22Rv1 (cell line): ENCODE data around the gene ATRNL1.

ENCODE experiments used
- H3K27ac ChIP-seq: fragments of 450-650 bp; 2 replicates; pipeline ENCODE4 v1.5.1; 2017
- ZFX ChIP-seq: fragments of 450-650 bp; IDR thresholded peaks from 2 replicates; pipeline ENCODE4 v1.6.1; 2017; ENCODE audit warnings: antibody characterized with exemption, borderline replicate concordance
- TF ChIP-seq, protein P1 (sequence below): fragments of 450-650 bp; IDR thresholded peaks from 2 replicates; pipeline ENCODE4 v1.5.1; 2017; ENCODE audit warnings: mild to moderate bottlenecking

ATRNL1 gene

DNA sequence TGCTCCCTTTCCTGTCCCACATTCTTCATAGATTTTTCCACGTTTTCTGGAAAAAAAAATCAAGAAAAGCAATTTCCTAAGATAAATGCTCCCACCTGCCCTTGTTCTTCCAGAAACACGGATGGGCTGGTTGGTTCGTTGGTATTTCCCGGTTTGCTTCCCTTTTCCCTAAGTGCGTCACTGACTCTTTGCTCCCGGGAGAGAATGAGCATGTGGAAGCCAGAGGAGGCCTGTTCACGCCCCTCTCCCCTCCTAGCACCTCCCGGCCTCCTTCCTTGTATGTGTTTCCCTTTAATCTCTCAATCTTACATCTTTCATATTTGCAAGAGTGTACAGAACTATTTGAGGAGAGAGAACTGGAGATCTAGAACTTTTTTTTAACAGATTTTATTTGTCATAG is 737.9 kb downstream of the ATRNL1 start:
- TF ChIP-seq ZFX = no peak
- TF ChIP-seq, protein P1, sequence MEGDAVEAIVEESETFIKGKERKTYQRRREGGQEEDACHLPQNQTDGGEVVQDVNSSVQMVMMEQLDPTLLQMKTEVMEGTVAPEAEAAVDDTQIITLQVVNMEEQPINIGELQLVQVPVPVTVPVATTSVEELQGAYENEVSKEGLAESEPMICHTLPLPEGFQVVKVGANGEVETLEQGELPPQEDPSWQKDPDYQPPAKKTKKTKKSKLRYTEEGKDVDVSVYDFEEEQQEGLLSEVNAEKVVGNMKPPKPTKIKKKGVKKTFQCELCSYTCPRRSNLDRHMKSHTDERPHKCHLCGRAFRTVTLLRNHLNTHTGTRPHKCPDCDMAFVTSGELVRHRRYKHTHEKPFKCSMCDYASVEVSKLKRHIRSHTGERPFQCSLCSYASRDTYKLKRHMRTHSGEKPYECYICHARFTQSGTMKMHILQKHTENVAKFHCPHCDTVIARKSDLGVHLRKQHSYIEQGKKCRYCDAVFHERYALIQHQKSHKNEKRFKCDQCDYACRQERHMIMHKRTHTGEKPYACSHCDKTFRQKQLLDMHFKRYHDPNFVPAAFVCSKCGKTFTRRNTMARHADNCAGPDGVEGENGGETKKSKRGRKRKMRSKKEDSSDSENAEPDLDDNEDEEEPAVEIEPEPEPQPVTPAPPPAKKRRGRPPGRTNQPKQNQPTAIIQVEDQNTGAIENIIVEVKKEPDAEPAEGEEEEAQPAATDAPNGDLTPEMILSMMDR = no peak
- H3K27ac ChIP-seq = no peak overlapping the region

DNA sequence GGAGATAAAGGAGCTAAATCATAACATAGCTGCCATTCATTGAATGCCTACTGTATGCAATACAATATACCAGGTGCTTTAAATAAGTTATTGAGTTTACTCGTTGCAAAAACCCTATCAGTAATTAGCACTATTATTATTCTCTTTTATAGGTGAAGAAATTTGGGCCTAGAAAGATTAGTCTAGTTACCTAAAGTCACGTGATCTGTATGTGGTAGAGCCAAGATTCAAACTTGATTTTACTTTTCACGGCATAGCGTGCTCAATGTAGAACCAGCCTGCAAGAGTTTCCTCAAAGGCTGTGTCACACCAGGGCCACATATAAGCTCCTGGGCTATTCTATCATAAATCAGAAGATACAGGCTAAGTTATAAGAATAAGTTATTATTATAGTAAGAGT is 740.0 kb downstream of the ATRNL1 start:
- no peak overlapping the region for H3K27ac ChIP-seq
- TF ChIP-seq, protein P1 = no peak

DNA sequence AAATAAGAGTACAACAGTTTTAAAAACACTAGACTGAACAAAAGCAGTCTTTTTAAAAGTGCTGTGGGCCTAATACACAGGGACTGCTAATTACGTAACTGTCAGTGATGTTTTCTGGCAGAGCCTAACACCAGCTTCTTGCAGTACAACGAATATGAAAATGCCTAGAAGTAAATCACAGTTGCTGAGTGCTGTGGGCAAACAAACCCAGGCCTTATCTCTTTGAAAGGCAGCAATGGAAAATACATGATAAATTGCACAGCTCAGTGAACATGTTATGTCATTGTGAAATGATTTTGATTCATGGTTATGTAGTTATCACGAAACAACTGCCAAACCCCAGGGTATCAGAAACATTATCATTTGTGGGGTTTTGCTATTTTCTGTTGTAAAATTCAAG is 751.4 kb downstream of the ATRNL1 start:
- no peak overlapping the region for H3K27ac ChIP-seq
- no peak for TF ChIP-seq ZFX
- TF ChIP-seq, protein P1 = no peak

DNA sequence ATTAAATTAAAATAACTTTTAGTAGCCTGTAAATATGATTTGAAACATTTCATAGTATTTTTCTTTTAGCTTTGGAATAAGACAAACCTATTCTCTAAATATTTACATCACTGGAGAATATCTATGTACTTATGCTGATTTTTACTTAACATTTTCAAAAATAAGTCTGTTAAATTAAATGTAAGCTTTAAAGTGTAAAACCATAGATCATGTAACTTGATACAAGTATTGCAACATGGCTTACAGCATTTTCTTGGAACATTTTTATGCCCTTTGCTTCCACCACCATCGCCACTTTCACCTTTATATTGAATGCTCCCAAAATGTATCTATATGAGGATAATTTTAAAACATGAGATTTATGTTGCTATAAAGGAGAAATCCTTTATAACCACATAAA is 752.8 kb downstream of the ATRNL1 start:
- no peak for TF ChIP-seq ZFX
- TF ChIP-seq, protein P1 = no peak
- H3K27ac ChIP-seq = no peak overlapping the region

DNA sequence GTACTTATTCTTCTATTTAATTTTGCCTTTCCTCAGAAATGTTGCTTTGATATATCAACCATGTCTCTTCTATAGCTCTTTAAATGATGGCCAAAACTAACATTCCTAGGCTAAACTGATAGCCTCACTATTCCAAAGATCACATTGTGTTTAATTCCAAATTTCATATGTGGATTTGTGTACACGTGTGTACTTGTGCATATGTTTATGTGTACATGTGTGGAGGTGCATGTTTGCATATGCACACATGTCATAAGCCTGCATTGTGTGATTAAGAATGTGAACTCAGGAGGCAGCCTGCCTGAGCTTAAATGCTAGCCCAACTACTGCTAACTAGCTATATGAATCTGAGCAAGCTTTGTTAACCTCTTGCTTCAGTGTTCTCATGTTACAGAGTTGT is 753.4 kb downstream of the ATRNL1 start:
- no peak for TF ChIP-seq ZFX
- TF ChIP-seq, protein P1 = no peak
- no peak overlapping the region for H3K27ac ChIP-seq

DNA sequence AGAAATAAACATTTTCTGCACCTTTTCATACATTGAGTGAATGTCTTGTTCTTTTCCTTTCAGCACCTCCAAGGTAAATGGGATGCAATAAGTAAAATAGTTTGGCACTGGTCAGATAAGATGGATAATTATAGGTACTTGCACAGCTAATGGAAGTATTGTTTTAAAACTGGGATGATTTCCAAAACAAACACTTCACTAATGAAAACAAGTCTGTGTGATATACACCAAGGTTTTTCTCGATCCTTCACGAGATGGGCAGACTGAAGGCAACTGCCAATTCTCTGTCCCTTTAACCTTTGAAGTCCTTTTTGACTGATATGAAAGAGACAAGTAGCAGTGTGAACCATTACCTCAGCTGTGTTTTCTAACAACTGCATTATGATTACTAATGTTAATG is 756.0 kb downstream of the ATRNL1 start:
- TF ChIP-seq ZFX = no peak
- H3K27ac ChIP-seq = no peak overlapping the region

DNA sequence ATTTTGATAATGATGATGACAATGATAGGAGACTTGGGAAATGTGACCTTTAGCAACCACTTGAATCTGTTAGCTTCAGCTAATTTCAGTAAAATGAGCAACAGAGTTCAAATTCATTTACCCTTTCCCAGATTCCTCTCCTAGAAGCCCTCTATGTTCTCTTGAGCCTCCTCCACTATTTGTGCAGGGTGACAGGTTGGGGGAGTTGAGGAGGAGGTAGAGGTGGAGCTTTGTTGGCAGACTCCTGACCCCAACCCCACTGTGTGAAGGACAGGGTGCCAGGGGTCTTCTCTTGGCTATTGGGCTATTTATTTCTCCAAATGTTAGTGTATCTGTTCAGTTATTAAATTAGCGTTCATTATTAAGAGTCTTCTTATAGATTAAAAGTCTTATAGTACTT is 757.5 kb downstream of the ATRNL1 start:
- no peak for TF ChIP-seq ZFX
- TF ChIP-seq, protein P1 = no peak

DNA sequence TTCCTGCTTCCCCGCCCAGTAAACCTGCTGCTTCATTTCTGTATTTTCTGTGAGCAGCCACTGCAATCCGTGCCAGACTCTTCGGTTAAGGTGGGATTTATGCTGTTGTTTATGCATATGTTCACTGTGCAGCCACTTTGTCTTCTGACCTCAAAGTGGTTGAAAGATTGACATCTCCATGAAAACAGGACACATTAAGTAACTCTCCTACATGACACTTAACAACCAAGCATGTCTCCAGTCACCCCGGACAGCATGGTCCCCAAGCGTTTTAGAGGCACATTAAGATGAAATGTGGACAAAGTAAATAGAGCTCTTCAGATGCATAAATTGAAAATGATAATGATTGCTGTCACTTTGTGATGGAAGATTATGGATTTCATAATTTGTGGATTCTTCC is 758.5 kb downstream of the ATRNL1 start:
- no peak overlapping the region for H3K27ac ChIP-seq
- TF ChIP-seq, protein P1 = no peak
- TF ChIP-seq ZFX = no peak

More for the DNA sequence above, 757.5 kb downstream of the ATRNL1 start:
- H3K27ac ChIP-seq = no peak overlapping the region
